ENCODE results near the gene SPATS2.

SPATS2 gene

DNA sequence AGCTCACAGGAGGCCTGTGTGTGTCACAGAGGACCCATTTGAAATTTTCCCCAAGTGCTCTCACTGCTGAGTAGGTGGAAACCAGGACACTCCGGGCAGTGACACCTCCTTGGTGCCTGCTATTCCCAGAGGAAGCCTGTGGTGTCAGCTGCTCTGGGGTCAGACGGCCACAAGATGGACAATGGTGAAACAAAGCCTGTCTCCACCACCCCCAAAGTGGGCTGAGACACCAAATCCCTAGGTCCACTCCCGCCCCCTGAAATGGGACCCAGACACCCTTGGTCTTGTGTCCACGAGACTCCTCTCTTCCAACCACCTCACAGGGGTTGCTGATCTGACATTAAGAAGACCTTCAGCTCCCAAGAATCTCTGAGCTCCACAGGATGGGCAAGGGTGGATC is 178.6 kb downstream of the SPATS2 start:
- TF ChIP-seq, protein P1, sequence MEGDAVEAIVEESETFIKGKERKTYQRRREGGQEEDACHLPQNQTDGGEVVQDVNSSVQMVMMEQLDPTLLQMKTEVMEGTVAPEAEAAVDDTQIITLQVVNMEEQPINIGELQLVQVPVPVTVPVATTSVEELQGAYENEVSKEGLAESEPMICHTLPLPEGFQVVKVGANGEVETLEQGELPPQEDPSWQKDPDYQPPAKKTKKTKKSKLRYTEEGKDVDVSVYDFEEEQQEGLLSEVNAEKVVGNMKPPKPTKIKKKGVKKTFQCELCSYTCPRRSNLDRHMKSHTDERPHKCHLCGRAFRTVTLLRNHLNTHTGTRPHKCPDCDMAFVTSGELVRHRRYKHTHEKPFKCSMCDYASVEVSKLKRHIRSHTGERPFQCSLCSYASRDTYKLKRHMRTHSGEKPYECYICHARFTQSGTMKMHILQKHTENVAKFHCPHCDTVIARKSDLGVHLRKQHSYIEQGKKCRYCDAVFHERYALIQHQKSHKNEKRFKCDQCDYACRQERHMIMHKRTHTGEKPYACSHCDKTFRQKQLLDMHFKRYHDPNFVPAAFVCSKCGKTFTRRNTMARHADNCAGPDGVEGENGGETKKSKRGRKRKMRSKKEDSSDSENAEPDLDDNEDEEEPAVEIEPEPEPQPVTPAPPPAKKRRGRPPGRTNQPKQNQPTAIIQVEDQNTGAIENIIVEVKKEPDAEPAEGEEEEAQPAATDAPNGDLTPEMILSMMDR (IDR thresholded peaks at IDR 0.05; ENCODE audit: borderline replicate concordance, insufficient read depth, low read depth, low read length) = no peak
- no peak overlapping the region for H3K4me3 ChIP-seq (ENCODE audit: low read depth, low read length)

DNA sequence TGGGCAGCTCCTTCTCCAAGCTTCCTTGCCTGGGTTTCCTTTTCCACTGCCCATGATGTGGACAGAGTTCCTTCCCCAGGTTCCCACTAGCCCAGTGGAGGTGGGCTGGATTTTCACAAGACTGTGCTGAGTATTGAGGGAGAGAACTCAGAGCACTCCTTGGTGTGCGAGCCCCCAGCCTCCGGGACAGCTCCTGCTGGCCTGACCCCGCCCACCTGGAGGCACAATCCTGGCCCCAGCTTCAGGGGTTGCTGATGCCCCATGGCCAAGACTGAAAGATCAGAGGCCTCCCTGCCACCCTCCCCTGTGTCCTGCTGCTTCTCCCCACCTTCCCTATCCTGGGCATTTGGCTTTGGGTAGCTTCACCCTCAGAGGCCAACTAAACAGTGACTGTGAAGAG is 179.2 kb downstream of the SPATS2 start:
- no peak overlapping the region for H3K4me3 ChIP-seq (ENCODE audit: low read depth, low read length)
- TF ChIP-seq, protein P1 (IDR thresholded peaks at IDR 0.05; ENCODE audit: borderline replicate concordance, insufficient read depth, low read depth, low read length) = no peak

DNA sequence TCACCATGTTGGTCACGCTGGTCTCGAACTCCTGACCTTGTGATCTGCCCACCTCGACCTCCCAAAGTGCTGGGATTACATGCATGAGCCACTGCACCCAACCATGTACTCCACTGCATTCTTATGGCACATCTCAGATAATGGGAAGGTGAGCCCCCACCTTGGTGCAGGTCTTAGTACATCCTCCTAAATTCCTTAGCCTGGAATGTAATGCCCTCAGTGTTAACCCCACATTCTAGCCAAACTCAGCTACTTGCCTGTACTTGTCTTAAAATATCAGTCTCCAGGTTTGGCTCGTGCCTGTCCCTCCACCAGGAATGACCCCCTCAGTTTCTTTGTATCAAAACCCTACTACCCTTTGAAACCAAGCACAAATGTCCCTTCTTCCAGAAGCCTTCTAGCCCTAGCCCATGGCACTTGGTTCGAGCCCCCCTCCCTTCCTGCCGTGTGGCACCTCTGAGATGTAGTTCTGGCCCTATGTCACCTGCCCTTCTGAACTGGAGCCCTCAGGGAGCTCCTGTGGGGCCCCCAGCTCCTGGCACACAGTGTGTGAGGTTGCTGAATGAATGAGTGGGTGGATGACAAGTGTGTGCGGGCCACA is 179.9 kb downstream of the SPATS2 start:
- TF ChIP-seq, protein P1 (IDR thresholded peaks at IDR 0.05; ENCODE audit: borderline replicate concordance, insufficient read depth, low read depth, low read length) = no peak
- no peak overlapping the region for H3K4me3 ChIP-seq (ENCODE audit: low read depth, low read length)

DNA sequence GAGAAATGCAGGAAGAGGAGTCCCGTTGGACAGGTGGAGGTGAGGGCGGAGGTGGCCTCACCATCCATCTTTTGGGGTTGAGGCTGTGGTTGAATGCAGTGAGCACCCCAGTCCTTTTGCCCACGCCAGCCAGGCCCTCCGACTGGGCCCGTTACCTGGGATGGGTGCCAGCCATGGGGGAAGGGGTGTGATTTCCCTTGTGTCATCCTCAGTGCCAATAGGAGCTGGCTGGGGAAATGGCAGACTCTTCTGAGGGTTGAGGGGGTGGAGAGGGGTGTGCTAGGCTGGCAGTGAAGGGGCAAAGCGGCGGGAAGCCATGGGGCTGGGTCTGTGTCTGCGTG is 181.2 kb downstream of the SPATS2 start:
- H3K4me3 ChIP-seq (ENCODE audit: low read depth, low read length) = peak overlapping the region; percentile 37
- TF ChIP-seq, protein P1 (IDR thresholded peaks at IDR 0.05; ENCODE audit: borderline replicate concordance, insufficient read depth, low read depth, low read length) = no peak

DNA sequence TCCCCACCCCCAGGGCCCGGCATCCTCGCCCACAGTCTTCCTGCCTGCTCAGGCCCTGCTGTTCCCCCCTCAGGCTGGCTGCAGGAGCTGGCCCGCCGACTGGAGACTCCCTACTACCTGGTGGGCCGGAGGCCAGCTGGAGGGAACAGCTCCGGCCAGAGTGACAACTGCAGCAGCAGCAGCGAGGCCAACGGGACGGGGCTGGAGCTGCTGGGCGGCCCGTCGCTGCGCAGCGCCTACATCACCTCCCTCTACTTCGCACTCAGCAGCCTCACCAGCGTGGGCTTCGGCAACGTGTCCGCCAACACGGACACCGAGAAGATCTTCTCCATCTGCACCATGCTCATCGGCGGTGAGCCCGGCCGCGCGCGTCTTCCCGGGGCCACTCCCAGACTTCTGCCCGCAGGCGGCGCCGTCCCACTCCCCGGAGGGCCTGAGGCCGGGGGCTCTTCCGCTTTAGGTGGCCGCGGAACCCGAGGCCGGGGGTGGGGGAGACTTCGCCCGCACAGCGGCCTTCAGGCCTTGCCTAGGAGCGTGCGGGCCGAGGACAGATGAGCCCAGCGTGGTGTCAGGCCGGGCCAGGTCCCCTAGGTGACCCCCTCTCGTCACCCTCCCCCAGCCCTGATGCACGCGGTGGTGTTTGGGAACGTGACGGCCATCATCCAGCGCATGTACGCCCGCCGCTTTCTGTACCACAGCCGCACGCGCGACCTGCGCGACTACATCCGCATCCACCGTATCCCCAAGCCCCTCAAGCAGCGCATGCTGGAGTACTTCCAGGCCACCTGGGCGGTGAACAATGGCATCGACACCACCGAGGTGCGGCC is 181.8 kb downstream of the SPATS2 start:
- TF ChIP-seq, protein P1 (IDR thresholded peaks at IDR 0.05; ENCODE audit: borderline replicate concordance, insufficient read depth, low read depth, low read length) = 0 out of 2 replicates have a peak, but pooled peaks have one; percentile 11
- H3K4me3 ChIP-seq (ENCODE audit: low read depth, low read length) = peak overlapping the region; percentile 37

DNA sequence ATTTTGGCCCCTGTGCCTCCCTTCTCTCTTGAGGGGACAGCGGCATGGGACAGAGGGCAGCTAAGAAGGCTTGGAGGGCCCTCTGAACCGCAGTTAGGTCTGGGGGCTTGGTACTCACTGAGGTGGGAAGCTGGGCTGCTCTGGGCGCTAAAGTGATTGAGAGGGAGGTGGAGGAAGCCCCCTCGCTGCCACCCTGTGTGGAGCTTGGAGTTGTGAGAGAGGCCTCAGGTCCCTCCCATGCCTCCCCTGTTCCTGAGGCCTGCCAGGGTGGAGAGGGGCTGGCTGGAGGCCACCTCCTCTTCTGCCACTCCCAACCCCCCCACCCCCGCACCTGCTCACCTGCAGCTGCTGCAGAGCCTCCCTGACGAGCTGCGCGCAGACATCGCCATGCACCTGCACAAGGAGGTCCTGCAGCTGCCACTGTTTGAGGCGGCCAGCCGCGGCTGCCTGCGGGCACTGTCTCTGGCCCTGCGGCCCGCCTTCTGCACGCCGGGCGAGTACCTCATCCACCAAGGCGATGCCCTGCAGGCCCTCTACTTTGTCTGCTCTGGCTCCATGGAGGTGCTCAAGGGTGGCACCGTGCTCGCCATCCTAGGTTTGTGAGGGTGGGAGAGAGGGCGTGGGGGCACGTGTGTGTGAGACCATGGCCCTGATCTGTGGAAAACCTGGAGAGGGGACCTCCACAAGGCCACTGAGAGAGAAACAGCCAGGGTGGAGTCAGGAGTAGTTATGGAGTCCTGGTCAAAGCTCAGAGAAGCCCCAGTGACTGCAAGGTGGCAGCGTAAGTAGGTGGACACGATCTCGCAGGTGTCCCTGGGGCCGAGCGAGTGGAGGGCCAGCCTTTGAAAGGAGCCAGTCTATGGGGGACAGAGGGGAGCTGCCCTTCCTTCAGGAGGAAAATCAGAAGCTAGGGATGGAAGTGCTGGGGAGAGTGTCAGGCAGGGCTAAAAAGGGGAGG is 182.8 kb downstream of the SPATS2 start:
- TF ChIP-seq, protein P1 (IDR thresholded peaks at IDR 0.05; ENCODE audit: borderline replicate concordance, insufficient read depth, low read depth, low read length) = no peak
- no peak overlapping the region for H3K4me3 ChIP-seq (ENCODE audit: low read depth, low read length)

Data from GM12875 (cell line).